Esophagus muscularis mucosa (tissue), 4 donors: ENCODE results near the gene TBC1D24.

Source experiments
- EP300 ChIP-seq: sonication (generic); formaldehyde crosslinking; IDR thresholded peaks from one replicate; pipeline ENCODE4 v1.6.1; 2017; ENCODE audit warnings: antibody characterized with exemption
- POLR2A ChIP-seq: fragments of 450-650 bp; IDR thresholded peaks from one replicate; pipeline ENCODE4 v1.6.1; 2017; ENCODE audit warnings: antibody characterized with exemption, moderate library complexity, mild to moderate bottlenecking, low read depth
- POLR2AphosphoS5 ChIP-seq, 2 donors: sonication (generic); formaldehyde crosslinking; IDR thresholded peaks; one replicate each; pipeline ENCODE4 v1.6.1; 2017; ENCODE audit warnings: antibody characterized with exemption in 2 of 2
- TF ChIP-seq, protein P1 (sequence below), 3 experiments: fragments of 200-600 bp in 2 of 3; fragments of 450-650 bp in 1 of 3; sonication (generic) in 2 of 3; IDR thresholded peaks; one replicate each; pipeline ENCODE4 v1.5.1; 2017 to 2019; ENCODE audit warnings: antibody characterized with exemption in 3 of 3, mild to moderate bottlenecking in 2 of 3, moderate library complexity in 1 of 3

DNA sequence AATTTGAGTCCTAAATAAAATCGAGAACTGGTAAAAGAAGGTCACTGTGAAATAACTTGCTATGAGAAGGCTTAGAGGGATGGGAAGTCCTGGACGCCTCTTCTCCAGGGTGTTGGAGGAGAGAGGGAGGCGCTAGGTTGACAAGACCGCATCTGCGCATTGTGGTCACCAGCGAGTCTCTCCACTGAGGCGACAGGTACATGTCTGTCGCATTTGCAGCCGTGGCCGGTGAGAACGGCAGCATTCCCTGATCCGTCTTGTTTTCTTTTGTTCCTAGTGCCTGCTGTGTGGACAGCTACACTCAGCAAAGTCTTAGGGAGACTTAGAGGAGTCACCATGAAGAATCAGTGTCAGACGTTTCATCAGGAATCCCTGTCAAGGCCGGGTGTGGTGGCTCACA lies 30.8 kb downstream of the TBC1D24 start:
- TF ChIP-seq, protein P1, sequence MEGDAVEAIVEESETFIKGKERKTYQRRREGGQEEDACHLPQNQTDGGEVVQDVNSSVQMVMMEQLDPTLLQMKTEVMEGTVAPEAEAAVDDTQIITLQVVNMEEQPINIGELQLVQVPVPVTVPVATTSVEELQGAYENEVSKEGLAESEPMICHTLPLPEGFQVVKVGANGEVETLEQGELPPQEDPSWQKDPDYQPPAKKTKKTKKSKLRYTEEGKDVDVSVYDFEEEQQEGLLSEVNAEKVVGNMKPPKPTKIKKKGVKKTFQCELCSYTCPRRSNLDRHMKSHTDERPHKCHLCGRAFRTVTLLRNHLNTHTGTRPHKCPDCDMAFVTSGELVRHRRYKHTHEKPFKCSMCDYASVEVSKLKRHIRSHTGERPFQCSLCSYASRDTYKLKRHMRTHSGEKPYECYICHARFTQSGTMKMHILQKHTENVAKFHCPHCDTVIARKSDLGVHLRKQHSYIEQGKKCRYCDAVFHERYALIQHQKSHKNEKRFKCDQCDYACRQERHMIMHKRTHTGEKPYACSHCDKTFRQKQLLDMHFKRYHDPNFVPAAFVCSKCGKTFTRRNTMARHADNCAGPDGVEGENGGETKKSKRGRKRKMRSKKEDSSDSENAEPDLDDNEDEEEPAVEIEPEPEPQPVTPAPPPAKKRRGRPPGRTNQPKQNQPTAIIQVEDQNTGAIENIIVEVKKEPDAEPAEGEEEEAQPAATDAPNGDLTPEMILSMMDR (IDR thresholded peaks at IDR 0.05): no peak
- TF ChIP-seq POLR2A (no peak), POLR2AphosphoS5 (IDR thresholded peaks at IDR 0.05) (no peak), EP300 (no peak)
